SHP77 (cell line): Measurements from ENCODE around the gene MATR3.
"Not testable (repeated sequence)": the region's sequence is repeated elsewhere in the genome, so short reads cannot be mapped to it uniquely, and the experiment has no call there.

Experiments used
- DNase-seq, 2 experiments: peaks; one replicate each; lab custom pipeline; 2025; lab: John Stamatoyannopoulos, UW

MATR3 gene

GRCh38 chr5:139354186-139354585 lies 60.6 kb downstream of the MATR3 start:
- DNase-seq = no peak

- DNase-seq = not testable (repeated sequence)
Measured at GRCh38 chr5:139355900-139356299, 62.4 kb downstream of the MATR3 start.

- no peak for DNase-seq
Measured at GRCh38 chr5:139358064-139358463, 64.5 kb downstream of the MATR3 start.

- DNase-seq = no peak
Measured at GRCh38 chr5:139360384-139360783, 66.8 kb downstream of the MATR3 start.

- DNase-seq = no peak
Measured at GRCh38 chr5:139361835-139362429, 68.4 kb downstream of the MATR3 start.

- no peak for DNase-seq
Measured at GRCh38 chr5:139363937-139364336, 70.4 kb downstream of the MATR3 start.

- DNase-seq = no peak
Measured at GRCh38 chr5:139364466-139364865, 70.9 kb downstream of the MATR3 start.

GRCh38 chr5:139368613-139369012 lies 75.1 kb downstream of the MATR3 start:
- no peak for DNase-seq

- no peak for DNase-seq
Measured at GRCh38 chr5:139369181-139369580, 75.6 kb downstream of the MATR3 start.

GRCh38 chr5:139371482-139372435 lies 78.2 kb downstream of the MATR3 start:
- DNase-seq = no peak

GRCh38 chr5:139374909-139375308 lies 81.4 kb downstream of the MATR3 start:
- no peak for DNase-seq

- DNase-seq = no peak
Measured at GRCh38 chr5:139376364-139376763, 82.8 kb downstream of the MATR3 start.

GRCh38 chr5:139377226-139377625 lies 83.7 kb downstream of the MATR3 start:
- no peak for DNase-seq

GRCh38 chr5:139378101-139378825 lies 84.7 kb downstream of the MATR3 start:
- DNase-seq = no peak

- DNase-seq = no peak
Measured at GRCh38 chr5:139378941-139379361, 85.4 kb downstream of the MATR3 start.

GRCh38 chr5:139379626-139380449 lies 86.3 kb downstream of the MATR3 start:
- no peak for DNase-seq
